H1 (cell line): Measurements from ENCODE around the gene CDT1. TPM values are rescaled to one million over a fixed set of nuclear protein-coding genes. Genes with fewer than 3 reads are reported as not detected.

Experiments used
- CTCF ChIA-PET: fragments of 300-600 bp; sonication (Branson Sonifier 250); formaldehyde crosslinking; loops from one replicate; lab custom pipeline; 2021; ENCODE audit not compliant: partially characterized antibody; lab: Charles Lee
- POLR2A ChIA-PET: fragments of 300-600 bp; sonication (Branson Sonifier 250); formaldehyde crosslinking; loops from one replicate; lab custom pipeline; 2021; ENCODE audit warnings: inconsistent platforms; ENCODE audit not compliant: partially characterized antibody; lab: Charles Lee
- DNase-seq, 2 experiments: peaks; one replicate each; pipeline versions ENCODE4 v3.0.0 to v3.0.0-alpha.2; 2010 to 2022; ENCODE audit warnings: low spot score in 2 of 2, low read depth in 1 of 2, mixed read lengths in 1 of 2
- FAIRE-seq: peaks from 2 replicates; lab custom pipeline; 2011; peaks lifted over from hg19 to GRCh38; lab: Jason Lieb, UNC
- H2AFZ ChIP-seq: 2 replicates; pipeline ENCODE4 v1.8.1; 2012; ENCODE audit warnings: low read length, inconsistent platforms
- H2AK5ac ChIP-seq: 2 replicates; pipeline ENCODE4 v1.6.1; 2013; ENCODE audit warnings: low read depth, low read length
- H2BK120ac ChIP-seq: replicated peaks from 2 replicates; pipeline ENCODE3; 2013; ENCODE audit warnings: low read depth, low read length, inconsistent platforms
- H2BK12ac ChIP-seq: 2 replicates; pipeline ENCODE4 v1.6.1; 2013; ENCODE audit warnings: low read depth, low read length
- H2BK15ac ChIP-seq: 2 replicates; pipeline ENCODE4 v1.6.1; 2013; ENCODE audit warnings: low read length
- H2BK20ac ChIP-seq: 2 replicates; pipeline ENCODE4 v1.6.1; 2013; ENCODE audit warnings: low read length
- H2BK5ac ChIP-seq: 2 replicates; pipeline ENCODE4 v1.6.1; 2013; ENCODE audit warnings: low read depth, low read length
- H3K14ac ChIP-seq: 2 replicates; pipeline ENCODE4 v1.6.1; 2013; ENCODE audit warnings: inconsistent platforms; ENCODE audit not compliant: insufficient read length
- H3K18ac ChIP-seq: 2 replicates; pipeline ENCODE4 v1.6.1; 2013; ENCODE audit warnings: low read length; ENCODE audit errors: extremely low read depth
- H3K23ac ChIP-seq: 2 replicates; pipeline ENCODE4 v1.6.1; 2013; ENCODE audit warnings: inconsistent platforms; ENCODE audit not compliant: insufficient read length
- H3K23me2 ChIP-seq: 2 replicates; pipeline ENCODE4 v1.6.1; 2013; ENCODE audit warnings: low read depth, low read length
- H3K27ac ChIP-seq: 2 replicates; pipeline ENCODE4 v1.6.1; 2011; ENCODE audit warnings: low read depth, low read length, inconsistent platforms
- H3K27me3 ChIP-seq, 4 experiments: replicated peaks in 1 of 4; 1 replicate in 1 of 4; 2 replicates in 3 of 4; pipeline versions ENCODE4 v1.6.1 to v1.8.1; 2011 to 2013; ENCODE audit warnings: low read length in 3 of 4, mild to moderate bottlenecking in 3 of 4, inconsistent platforms in 2 of 4, mixed read lengths in 2 of 4, moderate library complexity in 1 of 4; ENCODE audit not compliant: control insufficient read depth in 3 of 4, insufficient read depth in 3 of 4; ENCODE audit errors: extremely low read depth in 1 of 4
- H3K36me3 ChIP-seq, 4 experiments: 2 replicates each; pipeline versions ENCODE4 v1.6.1 to v1.8.1; 2011 to 2013; ENCODE audit warnings: mild to moderate bottlenecking in 4 of 4, low read length in 3 of 4, moderate library complexity in 2 of 4, control low read depth in 1 of 4, inconsistent platforms in 1 of 4; ENCODE audit not compliant: insufficient read depth in 4 of 4, control insufficient read depth in 2 of 4
- H3K4ac ChIP-seq: replicated peaks from 2 replicates; pipeline ENCODE3; 2013; ENCODE audit warnings: low read length, low read depth, mixed read lengths, inconsistent platforms; ENCODE audit not compliant: insufficient read length
- H3K4me1 ChIP-seq, 4 experiments: replicated peaks in 1 of 4; 1 replicate in 1 of 4; 2 replicates in 3 of 4; pipeline versions ENCODE4 v1.6.1 to v1.8.1; 2011 to 2013; ENCODE audit warnings: low read length in 3 of 4, inconsistent platforms in 2 of 4, mixed read lengths in 1 of 4; ENCODE audit not compliant: insufficient read depth in 4 of 4, control insufficient read depth in 3 of 4
- H3K4me2 ChIP-seq, 2 experiments: 2 replicates each; pipeline versions ENCODE4 v1.6.1 to v1.8.1; 2011 to 2013; ENCODE audit warnings: low read depth in 2 of 2, low read length in 2 of 2, control low read depth in 1 of 2, inconsistent platforms in 1 of 2, mild to moderate bottlenecking in 1 of 2; ENCODE audit not compliant: insufficient read depth in 1 of 2
- H3K4me3 ChIP-seq, 4 experiments: fragments of 200-600, 300-600 bp in 1 of 4; sonication (generic), shearing (Covaris generic), sonication (Bioruptor Twin) in 1 of 4; 2 replicates each; pipeline versions ENCODE4 v1.5.1 to v1.8.1; 2011 to 2016; ENCODE audit warnings: low read length in 4 of 4, low read depth in 3 of 4, control low read depth in 2 of 4, inconsistent platforms in 2 of 4, mild to moderate bottlenecking in 2 of 4, mixed read lengths in 1 of 4, moderate library complexity in 1 of 4; ENCODE audit not compliant: insufficient read depth in 2 of 4; ENCODE audit errors: extremely low read depth in 1 of 4
- H3K56ac ChIP-seq: replicated peaks from 2 replicates; pipeline ENCODE3; 2013; ENCODE audit warnings: low read depth, mild to moderate bottlenecking, mixed read lengths, low read length, inconsistent platforms; ENCODE audit not compliant: insufficient read length
- H3K79me1 ChIP-seq: 2 replicates; pipeline ENCODE4 v1.6.1; 2013; ENCODE audit warnings: low read depth, low read length, control low read depth
- H3K79me2 ChIP-seq, 2 experiments: 2 replicates each; pipeline versions ENCODE4 v1.6.1 to v1.8.1; 2012 to 2013; ENCODE audit warnings: low read length in 2 of 2, mild to moderate bottlenecking in 2 of 2, inconsistent platforms in 1 of 2; ENCODE audit not compliant: insufficient read depth in 2 of 2, control insufficient read depth in 1 of 2
- H3K9ac ChIP-seq, 4 experiments: replicated peaks in 1 of 4; 1 replicate in 1 of 4; 2 replicates in 3 of 4; pipeline versions ENCODE4 v1.6.1 to v1.8.1; 2011 to 2013; ENCODE audit warnings: low read depth in 3 of 4, low read length in 3 of 4, control low read depth in 2 of 4, mild to moderate bottlenecking in 2 of 4, moderate library complexity in 2 of 4, inconsistent platforms in 1 of 4; ENCODE audit errors: extremely low read depth in 1 of 4
- H3K9me3 ChIP-seq, 2 experiments: 2 replicates each; pipeline versions ENCODE4 v1.6.1 to v1.8.1; 2012 to 2013; ENCODE audit warnings: mild to moderate bottlenecking in 2 of 2, moderate library complexity in 2 of 2, control low read depth in 1 of 2, inconsistent platforms in 1 of 2, low read depth in 1 of 2, low read length in 1 of 2, mixed read lengths in 1 of 2; ENCODE audit not compliant: insufficient read depth in 2 of 2
- H4K20me1 ChIP-seq, 2 experiments: replicated peaks in 1 of 2; 2 replicates each; pipeline versions ENCODE3 to v1.8.1; 2011 to 2013; ENCODE audit warnings: inconsistent platforms in 2 of 2, low read length in 2 of 2, mild to moderate bottlenecking in 1 of 2; ENCODE audit not compliant: insufficient read depth in 2 of 2, control insufficient read depth in 1 of 2
- H4K5ac ChIP-seq: 2 replicates; pipeline ENCODE4 v1.6.1; 2013; ENCODE audit warnings: low read length, low read depth, mixed read lengths, inconsistent platforms; ENCODE audit not compliant: insufficient read length
- H4K8ac ChIP-seq: 2 replicates; pipeline ENCODE4 v1.8.0; 2013; ENCODE audit warnings: mild to moderate bottlenecking, moderate library complexity, low read length, inconsistent platforms; ENCODE audit not compliant: insufficient read depth; ENCODE audit errors: extremely low read depth
- H4K91ac ChIP-seq: replicated peaks from 2 replicates; pipeline ENCODE3; 2013; ENCODE audit warnings: low read length, mixed read lengths, inconsistent platforms; ENCODE audit not compliant: insufficient read length
- CEBPB ChIP-seq: IDR thresholded peaks from 2 replicates; pipeline ENCODE4 v1.6.1; 2012; ENCODE audit warnings: low read depth, low read length
- CREB1 ChIP-seq: IDR thresholded peaks from 2 replicates; pipeline ENCODE4 v1.6.1; 2012; ENCODE audit warnings: inconsistent platforms
- CTCF ChIP-seq, 3 experiments: IDR thresholded peaks; 1 replicate in 2 of 3; 2 replicates in 1 of 3; pipeline versions ENCODE4 v1.5.1 to v1.6.1; 2011; ENCODE audit warnings: low read length in 3 of 3, mild to moderate bottlenecking in 3 of 3, inconsistent platforms in 2 of 3, low read depth in 1 of 3, moderate library complexity in 1 of 3; ENCODE audit not compliant: insufficient read depth in 1 of 3; ENCODE audit errors: control extremely low read depth in 1 of 3
- GTF2F1 ChIP-seq: IDR thresholded peaks from 2 replicates; pipeline ENCODE4 v1.6.1; 2012; ENCODE audit warnings: low read depth, low read length, improper control_type of control experiment, borderline replicate concordance
- HDAC6 ChIP-seq: IDR thresholded peaks from one replicate; pipeline ENCODE4 v1.7.1; 2012; ENCODE audit warnings: low read depth, mild to moderate bottlenecking, inconsistent platforms, low read length, moderate library complexity
- JUND ChIP-seq: IDR thresholded peaks from 2 replicates; pipeline ENCODE4 v1.6.1; 2011; ENCODE audit warnings: mild to moderate bottlenecking, improper control_type of control experiment, low read length
- TAF1 ChIP-seq: IDR thresholded peaks from 2 replicates; pipeline ENCODE4 v1.6.1; 2011; ENCODE audit warnings: mild to moderate bottlenecking, low read depth, low read length
- TEAD4 ChIP-seq: IDR thresholded peaks from 2 replicates; pipeline ENCODE4 v1.6.1; 2012; ENCODE audit warnings: low read depth, low read length, inconsistent platforms, mixed read lengths
- WGBS, 2 experiments: shearing (Covaris generic) in 1 of 2; methylation state at CpG; one replicate each; pipeline versions ENCODE4 v1.1.6 to v1.1.7; 2013 to 2015; ENCODE audit warnings: low lambda C conversion rate in 2 of 2, mixed read lengths in 2 of 2, inconsistent platforms in 1 of 2, low coverage in 1 of 2, missing lambda C conversion rate in 1 of 2; ENCODE audit not compliant: insufficient replicate concordance in 2 of 2, insufficient coverage in 1 of 2, insufficient read length in 1 of 2; ENCODE audit errors: extremely low coverage in 1 of 2, missing lambda C conversion rate in 1 of 2; 5-methylcytosine and 5-hydroxymethylcytosine counted together
- polyA plus RNA-seq, 7 experiments: library from polyadenylated mRNA; depleted of rRNA in 3 of 7; stranded (reverse) in 5 of 7; unstranded in 2 of 7; fragments of >200 nt in 5 of 7; fragments of 200-250 nt in 2 of 7; gene quantifications; 1 replicate in 5 of 7; 2 replicates in 1 of 7; 4 replicates in 1 of 7; pipeline versions ENCODE4 v1.2.1 to v1.2.3, GENCODE V29; 2011 to 2013; ENCODE audit warnings: missing spikeins in 2 of 7, mixed read lengths in 2 of 7
- total RNA-seq: library from RNA; stranded (reverse); fragmentation: NEBNext Ultra II Directional; extraction: Animal tissue kit (Norgen Biotek cat#: 25700); gene quantifications from 2 replicates; pipeline ENCODE4 v1.2.1, GENCODE V29; 2021

CDT1 gene
- total and polyA plus RNA-seq, 2 of the 8 experiments (the other 6 are each of a cell fraction or from before 2014, with no cell fraction given): 76.7 to 95.4 TPM

- Histone ChIP-seq H3K9me3 (no peaks in the 10 kb centered on the region), H2BK12ac (no peak overlapping the region), H3K27me3 (no peaks in the 10 kb centered on the region), H2AFZ (no peak overlapping the region), H3K79me1 (peaks cover 9% of the 10 kb centered on the region), H3K79me2 (peaks cover 0 to 13% of the 10 kb centered on the region in 2 experiments; a peak in 2 of 4 replicates), H3K18ac (no peak overlapping the region), H3K56ac (no peak overlapping the region), H3K27ac (no peak overlapping the region), H3K9ac (no peak overlapping the region), H2AK5ac (peak overlapping the region; percentile 86; the same call in 1 of the 2 replicates), H3K23me2 (peaks cover 11% of the 10 kb centered on the region; the same call in 1 of the 2 replicates), H2BK15ac (no peak overlapping the region), H4K20me1 (peaks cover 2 to 7% of the 10 kb centered on the region in 2 experiments), H4K91ac (no peak overlapping the region), H3K14ac (no peak overlapping the region), H3K4ac (no peak overlapping the region), H3K4me3 (no peak overlapping the region), H2BK20ac (no peak overlapping the region), H4K8ac (no peak overlapping the region), H3K23ac (no peak overlapping the region), H3K36me3 (peaks cover 3 to 8% (median 6%) of the 10 kb centered on the region in 4 experiments; a peak in 6 of 8 replicates), H2BK5ac (no peak overlapping the region), H3K4me1 (peaks cover 0 to 12% (median 8%) of the 10 kb centered on the region in 4 experiments; a peak in 5 of 7 replicates), H4K5ac (no peak overlapping the region), H2BK120ac (no peak overlapping the region), H3K4me2 (no peak overlapping the region)
- no peak for DNase-seq
- 93% methylated on average over 6 of the region's 6 CpGs; no CpG with 5 or more reads in 1 of the 2 experiments for WGBS, 2 experiments
- TF ChIP-seq CEBPB: no peak
- TF ChIP-seq HDAC6: no peak
- no peak for TF ChIP-seq JUND
- no peak for TF ChIP-seq TEAD4
- no peak for TF ChIP-seq GTF2F1
- no peak for TF ChIP-seq TAF1
- TF ChIP-seq CREB1: no peak
- TF ChIP-seq CTCF (IDR thresholded peaks at IDR 0.05; ENCODE audit: control extremely low read depth in 1 of 3, insufficient read depth in 1 of 3, low read depth in 1 of 3, low read length in 3 of 3): no peak
- CTCF ChIA-PET: interaction anchor here (0.8 to 2.7 kb wide), 11 partner anchors 10 to 906 kb away, joined by 3 to 16 read pairs (median 5); no protein-coding TSS in a partner anchor
- FAIRE-seq: no peak
- POLR2A ChIA-PET: interaction anchor here (1.1 to 5.3 kb wide), 5 partner anchors 10 to 40 kb away, joined by 3 to 66 read pairs (median 7); partner anchors contain the start of genes APRT and PIEZO1
Observed at GRCh38 chr16:88800277-88800592, 3.4 kb upstream of the CDT1 start.
